Peyer's patch (tissue), 4 donors: ENCODE results near the gene MRPL30. TPM values are rescaled to one million over a fixed set of nuclear protein-coding genes. Genes with fewer than 3 reads are reported as not detected.
A peak's percentile ranks its signal among the peaks of the same experiment; 100 is the strongest.

Experiments used
- DNase-seq, 3 donors: peaks; one replicate each; pipeline ENCODE4 v3.0.0-alpha.2; 2017 to 2019
- H3K27ac ChIP-seq, 4 donors: fragments of 200-600 bp; sonication (generic); one replicate each; pipeline ENCODE4 v1.5.1; 2016 to 2019
- H3K27me3 ChIP-seq, 2 donors: fragments of 200-600 bp; sonication (generic); one replicate each; pipeline ENCODE4 v1.5.1; 2019
- H3K36me3 ChIP-seq, 3 donors: fragments of 200-600 bp; sonication (generic); one replicate each; pipeline ENCODE4 v1.5.1; 2016 to 2019
- H3K4me1 ChIP-seq, 4 donors: fragments of 200-600 bp; sonication (generic); one replicate each; pipeline ENCODE4 v1.5.1; 2016 to 2019
- H3K4me3 ChIP-seq, 4 donors: fragments of 200-600 bp; sonication (generic); 1 replicate in 3 of 4; 2 replicates in 1 of 4; pipeline ENCODE4 v1.5.1; 2016 to 2019; ENCODE audit warnings: mild to moderate bottlenecking in 1 of 4
- H3K9me3 ChIP-seq, 4 donors: fragments of 200-600 bp; sonication (generic); one replicate each; pipeline ENCODE4 v1.5.1; 2016 to 2019; ENCODE audit warnings: mild to moderate bottlenecking in 1 of 4
- CTCF ChIP-seq, 6 experiments: fragments of 450-650 bp in 4 of 6; fragments of 200-600 bp in 2 of 6; sonication (generic) in 1 of 6; IDR thresholded peaks; one replicate each; pipeline ENCODE4 v1.5.1; 2017 to 2019; ENCODE audit warnings: antibody characterized with exemption in 6 of 6, mild to moderate bottlenecking in 3 of 6, moderate library complexity in 1 of 6
- POLR2A ChIP-seq, 2 donors: fragments of 450-650 bp; IDR thresholded peaks; one replicate each; pipeline ENCODE4 v1.5.1; 2017; ENCODE audit warnings: antibody characterized with exemption in 2 of 2, mild to moderate bottlenecking in 2 of 2, moderate library complexity in 2 of 2
- total RNA-seq, 4 donors: library from RNA; depleted of rRNA; stranded (reverse); fragments of >200 nt; gene quantifications; one replicate each; pipeline ENCODE4 v1.1.0, GENCODE V29; 2016

The MRPL30 gene
- total RNA-seq, 4 donors from 2014 or later: 17.1 to 38.0 (median 23.8) TPM

- peak; percentile 91 to 97 (median 93) for DNase-seq
- Histone ChIP-seq H3K4me1 (peaks cover 0 to 17% (median 8%) of the 10 kb centered on the region in 4 donors), H3K36me3 (no peaks in the 10 kb centered on the region), H3K9me3 (no peaks in the 10 kb centered on the region), H3K4me3 (peak within 1 kb of the TSS; percentile 62 to 75 (median 68)), H3K27ac (peak within 1 kb of the TSS; percentile 84 to 91 (median 88)), H3K27me3 (no peaks in the 10 kb centered on the region)
- peak; percentile 68 for TF ChIP-seq POLR2A (IDR thresholded peaks at IDR 0.05)
- TF ChIP-seq CTCF (IDR thresholded peaks at IDR 0.05): peak in 3 of 6 experiments; percentile 13 to 17 (median 14)
Measured at GRCh38 chr2:99154643-99155536, 26.1 kb upstream of the MRPL30 start, which contains the start of the genes LIPT1 and TSGA10. TSS of gene LIPT1 (plus strand) at chr2:99154967. CDS start at chr2:99161958, 6,991 bp downstream. TSS of gene TSGA10 (minus strand) at chr2:99154942. CDS start at chr2:99109439, 45,503 bp downstream.

GRCh38 chr2:99156891-99157290 lies 24.1 kb upstream of the MRPL30 start:
- TF ChIP-seq POLR2A (IDR thresholded peaks at IDR 0.05): no peak
- TF ChIP-seq CTCF (IDR thresholded peaks at IDR 0.05): no peak
- peaks cover 0 to 17% (median 8%) of the 10 kb centered on the region in 4 donors for H3K4me1 ChIP-seq
- H3K27ac ChIP-seq: no peak overlapping the region
- no peaks in the 10 kb centered on the region for H3K27me3 ChIP-seq
- peaks cover 0 to 3% (median 0%) of the 10 kb centered on the region in 3 donors for H3K36me3 ChIP-seq
- no peaks in the 10 kb centered on the region for H3K9me3 ChIP-seq
- no peak for DNase-seq
- H3K4me3 ChIP-seq: no peak overlapping the region

- no peaks in the 10 kb centered on the region for H3K27me3 ChIP-seq
- H3K36me3 ChIP-seq: peaks cover 0 to 10% (median 0%) of the 10 kb centered on the region in 3 donors
- no peak for DNase-seq
- no peaks in the 10 kb centered on the region for H3K9me3 ChIP-seq
- TF ChIP-seq CTCF (IDR thresholded peaks at IDR 0.05) (no peak), POLR2A (IDR thresholded peaks at IDR 0.05) (no peak)
- H3K27ac ChIP-seq: no peak overlapping the region
- peaks cover 0 to 16% (median 8%) of the 10 kb centered on the region in 4 donors for H3K4me1 ChIP-seq
- H3K4me3 ChIP-seq: no peak overlapping the region
Measured at GRCh38 chr2:99158599-99158998, 22.4 kb upstream of the MRPL30 start.

GRCh38 chr2:99159594-99159993 lies 21.4 kb upstream of the MRPL30 start:
- H3K4me1 ChIP-seq: peaks cover 0 to 11% (median 4%) of the 10 kb centered on the region in 4 donors
- peaks cover 0 to 10% (median 0%) of the 10 kb centered on the region in 3 donors for H3K36me3 ChIP-seq
- H3K4me3 ChIP-seq: no peak overlapping the region
- H3K27ac ChIP-seq: no peak overlapping the region
- no peaks in the 10 kb centered on the region for H3K27me3 ChIP-seq
- no peak for TF ChIP-seq CTCF (IDR thresholded peaks at IDR 0.05)
- no peak for TF ChIP-seq POLR2A (IDR thresholded peaks at IDR 0.05)
- no peak for DNase-seq
- H3K9me3 ChIP-seq: no peaks in the 10 kb centered on the region

DNA sequence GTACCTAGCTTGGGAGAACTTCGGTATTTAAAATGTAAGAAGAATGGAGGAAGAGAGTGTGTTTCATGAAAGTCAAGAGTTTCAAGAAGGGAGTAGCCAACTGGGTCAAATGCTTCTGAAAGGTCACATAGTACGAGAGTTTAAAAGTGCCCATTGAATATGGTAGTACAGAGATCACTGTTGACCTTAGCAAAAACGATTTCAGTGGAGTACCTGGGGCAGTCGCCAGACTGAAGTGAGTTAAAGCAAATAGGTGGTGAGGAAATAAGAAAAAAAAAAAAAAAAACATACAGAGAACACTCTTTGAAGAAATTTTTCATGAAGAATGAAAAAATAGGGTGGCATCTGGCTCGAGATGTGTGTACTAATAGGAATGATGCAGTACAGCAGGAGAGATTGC lies 14.8 kb upstream of the MRPL30 start:
- H3K9me3 ChIP-seq: no peaks in the 10 kb centered on the region
- no peaks in the 10 kb centered on the region for H3K27me3 ChIP-seq
- DNase-seq: no peak
- H3K4me3 ChIP-seq: no peak overlapping the region
- TF ChIP-seq POLR2A (IDR thresholded peaks at IDR 0.05) (no peak), CTCF (IDR thresholded peaks at IDR 0.05) (no peak)
- H3K4me1 ChIP-seq: no peaks in the 10 kb centered on the region
- peaks cover 0 to 51% (median 0%) of the 10 kb centered on the region in 3 donors for H3K36me3 ChIP-seq
- no peak overlapping the region for H3K27ac ChIP-seq
